ENCODE measurements around the gene PPP1R12B. TPM values are rescaled to one million over a fixed set of nuclear protein-coding genes. Genes with fewer than 3 reads are reported as not detected.
"Not testable (repeated sequence)": the region's sequence is repeated elsewhere in the genome, so short reads cannot be mapped to it uniquely, and the experiment has no call there.

PPP1R12B gene
- total RNA-seq, 4 donors from 2014 or later = 747 to 1,375 (median 979) TPM

GRCh38 chr1:202552615-202553014, 204.1 kb downstream of the PPP1R12B start:
- H3K4me1 ChIP-seq = peaks cover 15 to 96% (median 19%) of the 10 kb centered on the region in 3 donors
- TF ChIP-seq POLR2AphosphoS5 (IDR thresholded peaks at IDR 0.05) = peak; percentile 84
- H3K27me3 ChIP-seq, H3K4me3 ChIP-seq, H3K9me3 ChIP-seq, H3K36me3 ChIP-seq: not testable (repeated sequence)
- ATAC-seq = peak; percentile 50
- peak overlapping the region; percentile 61 to 87 (median 75) for H3K27ac ChIP-seq

DNA sequence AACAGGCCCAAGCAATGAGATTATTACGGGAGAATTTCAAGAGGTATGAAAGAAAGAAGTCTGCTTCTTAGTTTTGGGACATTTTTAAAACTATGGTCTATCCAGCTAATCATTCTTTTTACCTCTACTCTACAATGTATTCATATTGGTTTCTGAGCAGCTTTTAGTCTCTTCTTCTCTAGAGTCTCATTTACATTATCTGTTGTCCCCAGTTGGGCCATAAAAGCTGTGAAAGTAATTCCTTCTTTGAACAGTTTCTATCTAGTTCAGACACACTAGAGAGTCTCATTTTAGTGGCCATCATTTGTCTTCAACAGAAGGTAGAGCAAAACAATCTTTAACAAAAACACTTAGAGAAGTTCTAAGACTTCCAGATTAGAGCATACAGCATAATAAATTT, 204.6 kb downstream of the PPP1R12B start:
- Histone ChIP-seq H3K4me1 (peaks cover 15 to 96% (median 21%) of the 10 kb centered on the region in 3 donors), H3K27ac (peak overlapping the region; percentile 61 to 87 (median 75))
- not testable (repeated sequence) for H3K4me3 ChIP-seq, H3K27me3 ChIP-seq, H3K36me3 ChIP-seq, H3K9me3 ChIP-seq, ATAC-seq
- 29 to 43% methylated on average over 1 of the region's 1 CpG for WGBS, 2 donors (ENCODE audit: low coverage in 1 of 2)

DNA sequence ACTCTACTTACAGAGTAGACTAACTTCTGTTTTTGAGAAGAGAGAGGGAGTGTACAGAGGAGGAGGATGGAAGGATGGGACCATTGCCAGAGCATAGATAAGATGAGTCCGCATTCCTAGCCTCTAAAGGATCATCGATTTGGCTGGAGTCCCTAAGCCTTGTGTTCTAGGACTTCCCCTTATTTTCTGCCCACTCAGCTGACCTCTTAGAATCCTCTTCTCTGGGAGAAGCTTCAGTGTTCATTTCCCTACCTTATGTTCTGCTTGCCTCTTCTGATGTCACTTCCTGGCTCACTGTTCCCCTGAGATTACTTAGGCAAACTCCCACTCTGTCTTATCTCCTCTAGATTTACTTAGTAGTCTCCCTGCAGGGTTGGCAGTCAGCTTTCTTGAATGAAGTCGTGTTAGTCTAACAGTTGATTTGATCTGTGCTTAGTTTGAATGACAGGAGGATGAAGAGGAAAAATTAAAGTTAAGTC, 205.1 kb downstream of the PPP1R12B start:
- H3K36me3 ChIP-seq = peaks cover 0 to 4% of the 10 kb centered on the region in 2 donors
- H3K27me3 ChIP-seq = no peaks in the 10 kb centered on the region
- no peak overlapping the region for H3K4me3 ChIP-seq
- ATAC-seq = no peak
- peak overlapping the region; percentile 61 to 87 (median 75) for H3K27ac ChIP-seq
- peaks cover 15 to 96% (median 23%) of the 10 kb centered on the region in 3 donors for H3K4me1 ChIP-seq
- TF ChIP-seq EP300 (IDR thresholded peaks at IDR 0.05) = no peak
- no peak for TF ChIP-seq CTCF (IDR thresholded peaks at IDR 0.05)
- no peak for TF ChIP-seq POLR2AphosphoS5 (IDR thresholded peaks at IDR 0.05)
- TF ChIP-seq POLR2A (IDR thresholded peaks at IDR 0.05) = no peak
- WGBS, 2 donors (ENCODE audit: low coverage in 1 of 2) = 22 to 47% methylated on average over 2 to 3 of the region's 3 CpGs
- no peaks in the 10 kb centered on the region for H3K9me3 ChIP-seq

DNA sequence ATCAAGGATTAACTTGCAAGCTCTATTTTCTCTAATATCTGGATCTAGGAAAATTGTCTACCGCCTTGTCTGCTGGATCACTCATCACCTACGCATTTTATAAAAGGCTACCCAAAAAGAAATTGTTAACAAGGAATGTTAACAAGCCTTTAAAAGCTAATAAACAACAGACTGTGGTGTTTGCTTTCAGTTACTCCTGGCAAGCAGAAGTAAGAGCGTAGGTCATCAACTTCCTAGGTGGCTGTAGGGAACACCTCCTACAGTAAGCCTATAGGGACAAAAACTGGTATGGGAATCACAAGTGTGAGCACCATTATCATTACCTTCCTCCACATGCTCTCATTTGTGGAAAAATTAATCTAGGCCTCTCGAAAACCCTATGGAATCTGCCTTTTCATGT, 206.1 kb downstream of the PPP1R12B start:
- H3K27ac ChIP-seq = peak overlapping the region; percentile 62 to 87 (median 75)
- not testable (repeated sequence) for H3K27me3 ChIP-seq, H3K36me3 ChIP-seq, H3K9me3 ChIP-seq, ATAC-seq, H3K4me3 ChIP-seq
- H3K4me1 ChIP-seq = peaks cover 15 to 96% (median 25%) of the 10 kb centered on the region in 3 donors
- WGBS, 2 donors (ENCODE audit: low coverage in 1 of 2) = 51 to 64% methylated on average over 3 to 4 of the region's 4 CpGs

DNA sequence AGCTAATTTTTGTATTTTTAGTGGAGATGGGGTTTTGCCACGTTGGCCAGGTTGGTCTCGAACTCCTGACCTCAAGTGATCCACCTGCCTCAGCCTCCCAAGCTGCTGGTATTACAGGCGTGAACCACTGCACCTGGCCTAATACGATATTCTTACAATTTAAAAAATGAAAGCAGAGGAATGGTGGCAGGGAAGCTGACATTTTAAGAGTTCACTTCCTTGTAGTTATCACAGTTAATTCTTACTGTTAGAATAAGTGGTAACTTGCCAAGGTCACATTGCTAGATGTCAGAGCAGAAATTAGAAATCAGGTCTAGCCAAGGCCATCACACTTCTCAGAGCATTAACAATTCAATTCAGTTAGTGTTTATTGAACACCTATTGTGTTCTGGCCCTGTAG, 207.5 kb downstream of the PPP1R12B start:
- ATAC-seq, H3K9me3 ChIP-seq, H3K4me3 ChIP-seq, H3K36me3 ChIP-seq, H3K27me3 ChIP-seq: not testable (repeated sequence)
- Histone ChIP-seq H3K4me1 (peaks cover 11 to 96% (median 22%) of the 10 kb centered on the region in 3 donors), H3K27ac (peak overlapping the region; percentile 66 to 87 (median 74))
- WGBS, 2 donors (ENCODE audit: low coverage in 1 of 2) = 73% methylated on average over 4 of the region's 4 CpGs; no CpG with 5 or more reads in 1 of the 2 donors

GRCh38 chr1:202557662-202558061, 209.2 kb downstream of the PPP1R12B start:
- H3K27ac ChIP-seq = peak overlapping the region in 3 of 4 donors; percentile 3 to 87 (median 71)
- H3K4me3 ChIP-seq, H3K9me3 ChIP-seq, H3K27me3 ChIP-seq, H3K36me3 ChIP-seq, ATAC-seq: not testable (repeated sequence)
- peaks cover 11 to 98% (median 33%) of the 10 kb centered on the region in 3 donors for H3K4me1 ChIP-seq
- 53 to 63% methylated on average over 1 of the region's 1 CpG for WGBS, 2 donors (ENCODE audit: low coverage in 1 of 2)

- H3K4me1 ChIP-seq = peaks cover 22 to 100% (median 44%) of the 10 kb centered on the region in 3 donors
- ATAC-seq = no peak
Measured at GRCh38 chr1:202561240-202561639, 212.7 kb downstream of the PPP1R12B start.

More at GRCh38 chr1:202561240-202561639, 212.7 kb downstream of the PPP1R12B start:
- Histone ChIP-seq H3K36me3 (peaks cover 8 to 36% of the 10 kb centered on the region in 2 donors), H3K27me3 (no peaks in the 10 kb centered on the region), H3K27ac (peak overlapping the region in 3 of 4 donors; percentile 86 to 88 (median 87)), H3K9me3 (no peaks in the 10 kb centered on the region), H3K4me3 (no peak overlapping the region)
- TF ChIP-seq POLR2A (IDR thresholded peaks at IDR 0.05) (no peak), EP300 (IDR thresholded peaks at IDR 0.05) (no peak), POLR2AphosphoS5 (IDR thresholded peaks at IDR 0.05) (no peak), CTCF (IDR thresholded peaks at IDR 0.05) (no peak)
- 21 to 42% methylated on average over 1 of the region's 1 CpG for WGBS, 2 donors (ENCODE audit: low coverage in 1 of 2)

Measured in gastroesophageal sphincter (tissue), 4 donors.